Psoas muscle (tissue), 8 donors: ENCODE results near the gene IFT27. TPM values are rescaled to one million over a fixed set of nuclear protein-coding genes. Genes with fewer than 3 reads are reported as not detected.
"Not testable (repeated sequence)": the region's sequence is repeated elsewhere in the genome, so short reads cannot be mapped to it uniquely, and the experiment has no call there.

Experiments used
- ATAC-seq, 4 donors: fragments of 200-7000 bp; cut with Tn5 transposase; one replicate each; pipeline ENCODE4 v1.9.1; 2020; ENCODE audit warnings: moderate library complexity in 3 of 4, mild to moderate bottlenecking in 2 of 4
- DNase-seq, 2 donors: peaks; one replicate each; pipeline ENCODE4 v3.0.0-alpha.2; 2020
- H3K27ac ChIP-seq: fragments of 200-600 bp; one replicate; pipeline ENCODE4 v1.8.0; 2022
- H3K27me3 ChIP-seq, 3 donors: fragments of 200-600 bp in 1 of 3; one replicate each; pipeline versions ENCODE4 v1.6.1 to v1.8.0; 2013 to 2022; ENCODE audit warnings: low read length in 2 of 3, mild to moderate bottlenecking in 2 of 3, moderate library complexity in 1 of 3; ENCODE audit not compliant: insufficient read depth in 3 of 3
- H3K36me3 ChIP-seq, 2 donors: fragments of 200-600 bp in 1 of 2; one replicate each; pipeline versions ENCODE4 v1.6.1 to v1.8.0; 2013 to 2022; ENCODE audit warnings: low read depth in 1 of 2, mild to moderate bottlenecking in 1 of 2, moderate library complexity in 1 of 2; ENCODE audit not compliant: insufficient read depth in 1 of 2
- H3K4me1 ChIP-seq: fragments of 200-600 bp; one replicate; pipeline ENCODE4 v1.8.0; 2022
- H3K4me3 ChIP-seq: fragments of 200-600 bp; one replicate; pipeline ENCODE4 v1.8.0; 2022; ENCODE audit warnings: mild to moderate bottlenecking
- H3K9me3 ChIP-seq: fragments of 200-600 bp; one replicate; pipeline ENCODE4 v1.8.0; 2022
- WGBS, 3 donors: extraction: QIAGEN DNeasy Blood & Tissue Kit; methylation state at CpG; one replicate each; pipeline versions ENCODE4 v1.1.6 to v1.1.7; 2013; 5-methylcytosine and 5-hydroxymethylcytosine counted together
- intact Hi-C, 2 donors: fragments of 100-400 bp; cut with DNase I; formaldehyde crosslinking; loops; one replicate each; pipeline versions ENCODE4 v1.11.0 to v1.14.2; 2022
- polyA plus RNA-seq, 3 donors: library from polyadenylated mRNA; stranded (reverse); fragments of 200-250 nt; gene quantifications; one replicate each; pipeline ENCODE4 v1.2.3, GENCODE V29; 2013
- total RNA-seq, 4 donors: library from RNA; stranded (reverse); fragmentation: NEBNext Ultra II Directional in 2 of 4; extraction: Animal tissue kit (Norgen Biotek cat#: 25700) in 2 of 4; gene quantifications; one replicate each; pipeline versions ENCODE4 v1.2.1 to v1.2.4, GENCODE V29; 2021 to 2023
- TF ChIP-seq, protein P1 (sequence below): fragments of 200-600 bp; IDR thresholded peaks from one replicate; pipeline ENCODE4 v1.8.0; 2022; ENCODE audit warnings: antibody characterized with exemption
- donor health status: healthy with polysubstance abuse.
- donor health status: DM: no; HTN: no; CAD: no; lungs with moderate emphysema.
- donor health status: Bipolar disorder and iron deficiency.
- donor health status: healthy.
- donor health status: DM: yes; HTN: yes; CAD: no.
- donor health status: DM: no; HTN: no; CAD: no.
- donor health status: DM: no; HTN: no; CAD: no.
- donor health status: DM: yes; HTN: yes; CAD: no.

Gene IFT27
- total and polyA plus RNA-seq, 7 donors: 5.6 to 16.7 (median 7.4) TPM

GRCh38 chr22:36756031-36756430 lies 19.9 kb downstream of the IFT27 start:
- intact Hi-C loops: loop anchor here (5.0 kb wide), 1 partner anchor 221 kb away; no protein-coding TSS in a partner anchor
- TF ChIP-seq, protein P1, sequence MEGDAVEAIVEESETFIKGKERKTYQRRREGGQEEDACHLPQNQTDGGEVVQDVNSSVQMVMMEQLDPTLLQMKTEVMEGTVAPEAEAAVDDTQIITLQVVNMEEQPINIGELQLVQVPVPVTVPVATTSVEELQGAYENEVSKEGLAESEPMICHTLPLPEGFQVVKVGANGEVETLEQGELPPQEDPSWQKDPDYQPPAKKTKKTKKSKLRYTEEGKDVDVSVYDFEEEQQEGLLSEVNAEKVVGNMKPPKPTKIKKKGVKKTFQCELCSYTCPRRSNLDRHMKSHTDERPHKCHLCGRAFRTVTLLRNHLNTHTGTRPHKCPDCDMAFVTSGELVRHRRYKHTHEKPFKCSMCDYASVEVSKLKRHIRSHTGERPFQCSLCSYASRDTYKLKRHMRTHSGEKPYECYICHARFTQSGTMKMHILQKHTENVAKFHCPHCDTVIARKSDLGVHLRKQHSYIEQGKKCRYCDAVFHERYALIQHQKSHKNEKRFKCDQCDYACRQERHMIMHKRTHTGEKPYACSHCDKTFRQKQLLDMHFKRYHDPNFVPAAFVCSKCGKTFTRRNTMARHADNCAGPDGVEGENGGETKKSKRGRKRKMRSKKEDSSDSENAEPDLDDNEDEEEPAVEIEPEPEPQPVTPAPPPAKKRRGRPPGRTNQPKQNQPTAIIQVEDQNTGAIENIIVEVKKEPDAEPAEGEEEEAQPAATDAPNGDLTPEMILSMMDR: no peak
- H3K27me3 ChIP-seq: peaks cover 0 to 15% (median 11%) of the 10 kb centered on the region in 3 donors
- ATAC-seq (no peak), DNase-seq (no peak)
- H3K9me3 ChIP-seq: no peaks in the 10 kb centered on the region
- no peak overlapping the region for H3K27ac ChIP-seq
- H3K36me3 ChIP-seq: no peaks in the 10 kb centered on the region
- H3K4me3 ChIP-seq: no peak overlapping the region
- no peaks in the 10 kb centered on the region for H3K4me1 ChIP-seq
- 51 to 54% (median 53%) methylated on average over 6 to 7 of the region's 7 CpGs for WGBS, 3 donors

- H3K27ac ChIP-seq: no peak overlapping the region
- intact Hi-C loops: loop anchor here (5.0 kb wide), 1 partner anchor 222 kb away; no protein-coding TSS in a partner anchor
- no peaks in the 10 kb centered on the region for H3K9me3 ChIP-seq
- WGBS, 3 donors: 79 to 93% (median 84%) methylated on average over 6 of the region's 6 CpGs
- TF ChIP-seq, protein P1: no peak
- peaks cover 0 to 15% (median 11%) of the 10 kb centered on the region in 3 donors for H3K27me3 ChIP-seq
- H3K36me3 ChIP-seq: no peaks in the 10 kb centered on the region
- no peaks in the 10 kb centered on the region for H3K4me1 ChIP-seq
- no peak overlapping the region for H3K4me3 ChIP-seq
- no peak for ATAC-seq
- no peak for DNase-seq
Observed at GRCh38 chr22:36755316-36755715, 20.6 kb downstream of the IFT27 start.

- 90 to 94% (median 91%) methylated on average over 9 of the region's 9 CpGs for WGBS, 3 donors
- H3K36me3 ChIP-seq, H3K27ac ChIP-seq, H3K4me1 ChIP-seq, DNase-seq, ATAC-seq, H3K9me3 ChIP-seq, H3K4me3 ChIP-seq: not testable (repeated sequence)
- H3K27me3 ChIP-seq: peaks cover 0 to 15% (median 11%) of the 10 kb centered on the region in 3 donors
- intact Hi-C loops: loop anchor here (5.0 kb wide), 1 partner anchor 222 kb away; no protein-coding TSS in a partner anchor
Observed at GRCh38 chr22:36754881-36755280, 21.0 kb downstream of the IFT27 start.

DNA sequence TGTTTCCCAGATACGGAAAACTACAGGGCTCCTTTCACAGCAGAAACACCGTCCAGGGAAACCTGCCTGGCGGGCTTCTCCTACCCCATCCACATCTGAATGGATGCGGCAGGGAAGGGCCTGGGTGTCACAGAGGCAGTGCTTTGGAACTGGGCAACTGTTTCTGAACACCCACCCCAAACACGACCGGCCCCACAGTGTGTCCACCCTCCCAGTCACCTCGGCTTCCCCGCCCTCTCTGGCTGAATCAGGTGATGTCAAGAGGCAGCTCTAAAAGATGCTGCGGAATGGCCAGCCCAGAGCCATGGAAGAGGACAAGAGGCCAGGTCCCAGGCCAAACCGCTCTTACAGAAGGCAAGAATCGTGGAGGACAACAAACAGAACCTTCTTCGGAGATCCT lies 22.0 kb downstream of the IFT27 start:
- intact Hi-C loops: no loop called here
- TF ChIP-seq, protein P1: no peak
- Histone ChIP-seq H3K4me1 (no peaks in the 10 kb centered on the region), H3K27me3 (peaks cover 0 to 15% (median 11%) of the 10 kb centered on the region in 3 donors), H3K27ac (no peak overlapping the region), H3K9me3 (no peaks in the 10 kb centered on the region), H3K36me3 (no peaks in the 10 kb centered on the region), H3K4me3 (no peak overlapping the region)
- DNase-seq (no peak), ATAC-seq (no peak)
- 71 to 79% (median 76%) methylated on average over 12 of the region's 12 CpGs for WGBS, 3 donors

GRCh38 chr22:36753120-36753802 lies 22.7 kb downstream of the IFT27 start:
- no peak overlapping the region for H3K4me3 ChIP-seq
- H3K4me1 ChIP-seq: no peaks in the 10 kb centered on the region
- intact Hi-C loops: no loop called here
- H3K27ac ChIP-seq: no peak overlapping the region
- TF ChIP-seq, protein P1: no peak
- peaks cover 0 to 15% (median 11%) of the 10 kb centered on the region in 3 donors for H3K27me3 ChIP-seq
- 63 to 70% (median 67%) methylated on average over 4 of the region's 4 CpGs for WGBS, 3 donors
- no peaks in the 10 kb centered on the region for H3K9me3 ChIP-seq
- no peak for ATAC-seq
- H3K36me3 ChIP-seq: no peaks in the 10 kb centered on the region
- DNase-seq: no peak
